GM12892 (cell line): ENCODE measurements around the gene RBM26.

Source experiments
- POLR2A ChIP-seq: IDR thresholded peaks from 2 replicates; pipeline ENCODE4 v1.6.1; 2011; ENCODE audit warnings: low read depth, low read length, control low read depth
- TAF1 ChIP-seq: IDR thresholded peaks from 2 replicates; pipeline ENCODE4 v1.6.1; 2011; ENCODE audit warnings: low read depth, mild to moderate bottlenecking, control low read depth, low read length, borderline replicate concordance

- TF ChIP-seq POLR2A: no peak
- no peak for TF ChIP-seq TAF1
These were observed 21.9 kb downstream of the RBM26 start for GRCh38 chr13:79384022-79384610.
